Rectal smooth muscle tissue (tissue), 1 donor: ENCODE measurements around the gene ADGRV1.

ENCODE experiments used
- H3K27ac ChIP-seq: one replicate; pipeline ENCODE4 v1.7.0; 2013; ENCODE audit warnings: low read depth, low read length, inconsistent platforms
- H3K27me3 ChIP-seq: one replicate; pipeline ENCODE4 v1.7.0; 2013; ENCODE audit warnings: low read length; ENCODE audit not compliant: control insufficient read depth, insufficient read depth
- H3K36me3 ChIP-seq: one replicate; pipeline ENCODE4 v1.7.0; 2013; ENCODE audit warnings: low read length; ENCODE audit not compliant: control insufficient read depth, insufficient read depth
- H3K4me1 ChIP-seq: one replicate; pipeline ENCODE4 v1.7.0; 2013; ENCODE audit warnings: low read length; ENCODE audit not compliant: control insufficient read depth, insufficient read depth
- H3K4me3 ChIP-seq: one replicate; pipeline ENCODE4 v1.7.0; 2013; ENCODE audit warnings: low read length
- H3K9ac ChIP-seq: one replicate; pipeline ENCODE4 v1.7.0; 2013; ENCODE audit warnings: low read length

Gene ADGRV1

DNA sequence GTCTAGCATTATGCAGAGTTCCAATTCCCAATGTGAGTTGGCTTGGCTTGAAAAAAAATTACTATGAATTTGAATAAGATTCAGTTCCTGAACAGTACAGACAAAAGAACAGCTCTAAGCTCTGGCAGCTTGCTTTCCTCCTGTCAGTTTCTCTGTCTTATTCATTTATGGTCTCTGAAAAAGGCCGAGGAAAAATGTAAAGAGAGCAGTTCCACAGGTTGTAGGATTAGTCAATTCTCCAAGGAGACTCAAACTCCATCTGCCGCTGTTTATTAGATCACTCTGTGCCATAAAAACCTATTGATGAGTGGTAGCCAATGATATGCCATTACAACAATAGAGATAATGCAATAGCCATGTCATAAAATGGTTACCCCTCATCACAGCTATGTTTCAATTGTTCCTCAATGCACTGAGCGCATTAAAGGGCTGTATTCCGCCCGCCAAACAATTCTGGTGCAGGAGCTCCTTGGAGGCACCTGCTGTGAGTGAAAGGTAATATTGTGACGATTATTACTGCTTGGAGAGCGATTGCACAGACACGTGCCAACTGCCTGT lies 636.3 kb downstream of the ADGRV1 start:
- no peaks in the 10 kb centered on the region for H3K27me3 ChIP-seq
- no peaks in the 10 kb centered on the region for H3K36me3 ChIP-seq
- no peak overlapping the region for H3K9ac ChIP-seq
- no peak overlapping the region for H3K4me3 ChIP-seq
- no peak overlapping the region for H3K27ac ChIP-seq
- H3K4me1 ChIP-seq: peaks cover 9% of the 10 kb centered on the region

GRCh38 chr5:91200692-91201091 lies 642.1 kb downstream of the ADGRV1 start:
- Histone ChIP-seq H3K36me3 (no peaks in the 10 kb centered on the region), H3K9ac (no peak overlapping the region), H3K27ac (no peak overlapping the region), H3K4me3 (no peak overlapping the region), H3K4me1 (no peaks in the 10 kb centered on the region), H3K27me3 (no peaks in the 10 kb centered on the region)

GRCh38 chr5:91206103-91206502 lies 647.5 kb downstream of the ADGRV1 start:
- H3K36me3 ChIP-seq: no peaks in the 10 kb centered on the region
- no peaks in the 10 kb centered on the region for H3K4me1 ChIP-seq
- H3K4me3 ChIP-seq: no peak overlapping the region
- H3K27me3 ChIP-seq: no peaks in the 10 kb centered on the region
- no peak overlapping the region for H3K9ac ChIP-seq
- no peak overlapping the region for H3K27ac ChIP-seq

DNA sequence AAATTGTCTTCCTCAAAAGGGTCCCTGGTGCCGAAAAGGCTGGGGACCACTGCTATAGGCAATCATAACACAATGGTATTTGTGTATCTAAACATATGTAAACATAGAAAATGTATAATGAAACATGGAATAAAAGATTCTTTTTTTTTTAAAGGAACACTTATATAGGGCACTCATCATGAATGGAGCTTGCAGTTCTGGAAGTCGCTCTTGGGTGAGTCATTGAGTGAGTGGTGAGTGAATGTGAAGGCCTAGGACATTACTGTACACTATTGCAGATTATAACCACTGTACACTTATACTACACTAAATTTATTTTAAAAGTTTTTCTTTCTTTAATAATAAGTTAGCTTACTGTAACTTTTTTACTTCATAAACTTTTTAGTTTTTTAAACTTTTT lies 648.1 kb downstream of the ADGRV1 start:
- Histone ChIP-seq H3K4me1 (no peaks in the 10 kb centered on the region), H3K4me3 (no peak overlapping the region), H3K27me3 (no peaks in the 10 kb centered on the region), H3K9ac (no peak overlapping the region), H3K36me3 (no peaks in the 10 kb centered on the region), H3K27ac (no peak overlapping the region)

- no peaks in the 10 kb centered on the region for H3K27me3 ChIP-seq
- H3K9ac ChIP-seq: no peak overlapping the region
- H3K27ac ChIP-seq: no peak overlapping the region
- no peaks in the 10 kb centered on the region for H3K4me1 ChIP-seq
- H3K36me3 ChIP-seq: no peaks in the 10 kb centered on the region
- H3K4me3 ChIP-seq: no peak overlapping the region
Observed at GRCh38 chr5:91207248-91207647, 648.7 kb downstream of the ADGRV1 start.

DNA sequence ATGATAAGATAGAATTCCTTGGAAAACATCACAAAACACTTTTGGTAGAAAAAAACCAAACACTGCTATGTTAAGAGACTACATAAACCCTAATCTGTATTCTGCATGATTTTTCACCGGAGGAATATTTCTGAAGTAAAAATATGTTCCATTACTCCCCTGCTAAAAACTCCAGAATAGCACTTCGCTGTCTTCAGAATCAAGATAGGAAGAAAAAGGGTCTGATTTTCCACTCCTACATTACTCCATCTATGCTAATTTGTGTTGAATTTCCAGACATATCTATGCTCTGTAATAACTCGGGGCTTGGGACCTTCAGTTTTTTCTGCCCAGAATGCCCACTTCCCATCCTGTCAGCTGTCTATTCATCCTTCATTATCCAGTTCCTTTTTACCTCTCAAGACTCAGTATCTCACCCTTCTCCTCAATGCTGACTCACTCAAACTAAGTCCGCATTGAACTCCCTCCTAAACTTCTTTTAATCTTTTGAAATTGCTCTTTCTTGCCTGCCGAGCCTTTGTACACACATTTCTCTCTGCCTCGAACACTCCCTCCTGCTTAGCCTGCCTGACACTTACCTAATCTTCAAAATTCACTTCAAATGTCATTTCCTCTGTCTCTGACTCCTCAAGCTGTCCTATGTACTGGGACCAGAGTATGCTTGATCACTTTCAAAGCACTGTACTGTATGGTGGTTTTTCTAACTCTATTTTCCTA lies 653.6 kb downstream of the ADGRV1 start:
- Histone ChIP-seq H3K27ac (peak overlapping the region; percentile 21), H3K36me3 (no peaks in the 10 kb centered on the region), H3K4me3 (no peak overlapping the region), H3K4me1 (peaks cover 2% of the 10 kb centered on the region), H3K9ac (no peak overlapping the region), H3K27me3 (no peaks in the 10 kb centered on the region)

- H3K9ac ChIP-seq: no peak overlapping the region
- peak overlapping the region; percentile 21 for H3K27ac ChIP-seq
- no peak overlapping the region for H3K4me3 ChIP-seq
- no peaks in the 10 kb centered on the region for H3K27me3 ChIP-seq
- H3K36me3 ChIP-seq: no peaks in the 10 kb centered on the region
- peaks cover 2% of the 10 kb centered on the region for H3K4me1 ChIP-seq
Observed at GRCh38 chr5:91212714-91213092, 654.1 kb downstream of the ADGRV1 start.
